IMR-90 (cell line): ENCODE results near the gene UBE2D4. TPM values are rescaled to one million over a fixed set of nuclear protein-coding genes. Genes with fewer than 3 reads are reported as not detected.

ENCODE experiments used
- ATAC-seq: fragments of 200-7000 bp; cut with Tn5 transposase; 2 replicates; pipeline ENCODE4 v1.9.1; 2020; ENCODE audit warnings: low read depth, mild to moderate bottlenecking, moderate library complexity
- BruUV-seq: library from RNA; stranded (reverse); fragments of 400-500 nt; replicated peaks from 2 replicates; lab custom pipeline; 2021; lab: Mats Ljungman, UMichigan
- CTCF ChIA-PET: fragments of 300-600 bp; formaldehyde crosslinking; extraction: SDS; loops from one replicate; lab custom pipeline; 2021; ENCODE audit warnings: antibody characterized with exemption; lab: Yijun Ruan, JAX
- POLR2A ChIA-PET: fragments of 300-600 bp; sonication (Branson Sonifier 250); formaldehyde crosslinking; loops from one replicate; lab custom pipeline; 2022; ENCODE audit warnings: antibody characterized with exemption; ENCODE audit not compliant: unreplicated experiment; lab: Charles Lee
- DNase-seq: peaks from one replicate; pipeline ENCODE4 v3.0.0; 2013
- H2AFZ ChIP-seq: replicated peaks from 2 replicates; pipeline ENCODE3; 2013; ENCODE audit warnings: low read length, mild to moderate bottlenecking; ENCODE audit not compliant: poor library complexity
- H2AK5ac ChIP-seq: 2 replicates; pipeline ENCODE4 v1.6.1; 2013; ENCODE audit warnings: low read depth, low read length, inconsistent platforms
- H2AK9ac ChIP-seq: replicated peaks from 2 replicates; pipeline ENCODE3; 2013; ENCODE audit warnings: mild to moderate bottlenecking, low read depth, low read length, moderate library complexity; ENCODE audit not compliant: poor library complexity
- H2BK120ac ChIP-seq: 2 replicates; pipeline ENCODE4 v1.6.1; 2013; ENCODE audit warnings: low read depth, low read length, inconsistent platforms
- H2BK15ac ChIP-seq: 3 replicates; pipeline ENCODE4 v1.6.1; 2013; ENCODE audit warnings: low read depth, low read length, inconsistent platforms
- H2BK20ac ChIP-seq: 2 replicates; pipeline ENCODE4 v1.6.1; 2013; ENCODE audit warnings: low read depth, mild to moderate bottlenecking, inconsistent platforms, low read length, moderate library complexity
- H2BK5ac ChIP-seq: 2 replicates; pipeline ENCODE4 v1.6.1; 2013; ENCODE audit warnings: mild to moderate bottlenecking, low read depth, low read length, inconsistent platforms; ENCODE audit not compliant: poor library complexity, severe bottlenecking
- H3K14ac ChIP-seq: replicated peaks from 2 replicates; pipeline ENCODE4 v1.6.1; 2013; ENCODE audit warnings: low read depth, low read length, inconsistent platforms
- H3K18ac ChIP-seq: 2 replicates; pipeline ENCODE4 v1.6.1; 2013; ENCODE audit warnings: low read depth, low read length, control low read depth
- H3K23ac ChIP-seq: 2 replicates; pipeline ENCODE4 v1.6.1; 2013; ENCODE audit warnings: low read depth, low read length, inconsistent platforms
- H3K27ac ChIP-seq: 2 replicates; pipeline ENCODE4 v1.5.1; 2013; ENCODE audit warnings: mild to moderate bottlenecking, control low read depth, low read length; ENCODE audit not compliant: insufficient read depth
- H3K27me3 ChIP-seq: 2 replicates; pipeline ENCODE4 v1.6.1; 2013; ENCODE audit warnings: low read length; ENCODE audit not compliant: control insufficient read depth, insufficient read depth
- H3K36me3 ChIP-seq: 2 replicates; pipeline ENCODE4 v1.6.1; 2013; ENCODE audit warnings: low read length, mixed read lengths; ENCODE audit not compliant: control insufficient read depth, insufficient read depth
- H3K4ac ChIP-seq: 2 replicates; pipeline ENCODE4 v1.6.1; 2013; ENCODE audit warnings: low read depth, low read length, inconsistent platforms
- H3K4me1 ChIP-seq: 2 replicates; pipeline ENCODE4 v1.6.1; 2013; ENCODE audit warnings: low read length, mixed read lengths; ENCODE audit not compliant: control insufficient read depth, insufficient read depth
- H3K4me2 ChIP-seq: 2 replicates; pipeline ENCODE4 v1.6.1; 2013; ENCODE audit warnings: low read depth, mild to moderate bottlenecking, control low read depth, low read length, moderate library complexity
- H3K4me3 ChIP-seq: 2 replicates; pipeline ENCODE4 v1.5.1; 2013; ENCODE audit warnings: low read depth, mild to moderate bottlenecking, control low read depth, low read length, moderate library complexity; ENCODE audit not compliant: insufficient read depth
- H3K56ac ChIP-seq: 2 replicates; pipeline ENCODE4 v1.6.1; 2013; ENCODE audit warnings: low read length, inconsistent platforms; ENCODE audit not compliant: insufficient read depth; ENCODE audit errors: extremely low read depth
- H3K79me1 ChIP-seq, 2 experiments: 2 replicates each; pipeline ENCODE4 v1.6.1; 2013; ENCODE audit warnings: low read length in 2 of 2, inconsistent platforms in 1 of 2, low read depth in 1 of 2
- H3K9ac ChIP-seq: 2 replicates; pipeline ENCODE4 v1.6.1; 2013; ENCODE audit warnings: low read depth, low read length, control low read depth
- H3K9me1 ChIP-seq: 2 replicates; pipeline ENCODE4 v1.6.1; 2013; ENCODE audit warnings: low read length, inconsistent platforms; ENCODE audit not compliant: insufficient read depth
- H3K9me3 ChIP-seq: 2 replicates; pipeline ENCODE4 v1.6.1; 2013; ENCODE audit warnings: low read length; ENCODE audit not compliant: control insufficient read depth, insufficient read depth
- H4K20me1 ChIP-seq: 2 replicates; pipeline ENCODE4 v1.6.1; 2013; ENCODE audit warnings: low read length, inconsistent platforms; ENCODE audit not compliant: insufficient read depth
- H4K5ac ChIP-seq: 2 replicates; pipeline ENCODE4 v1.6.1; 2013; ENCODE audit warnings: mild to moderate bottlenecking, low read depth, low read length, control low read depth
- H4K8ac ChIP-seq, 2 experiments: 2 replicates each; pipeline ENCODE4 v1.6.1; 2013; ENCODE audit warnings: low read depth in 2 of 2, low read length in 2 of 2, control low read depth in 1 of 2, inconsistent platforms in 1 of 2
- H4K91ac ChIP-seq: 2 replicates; pipeline ENCODE4 v1.6.1; 2013; ENCODE audit warnings: low read depth, low read length, inconsistent platforms; ENCODE audit not compliant: insufficient read depth
- CHD1 ChIP-seq: IDR thresholded peaks from 2 replicates; pipeline ENCODE4 v1.6.1; 2012; ENCODE audit warnings: low read depth, low read length, improper control_type of control experiment
- FOS ChIP-seq: fragments of 150-350 bp; IDR thresholded peaks from 2 replicates; pipeline ENCODE4 v1.6.1; 2016; ENCODE audit warnings: low read depth, low read length
- MAFK ChIP-seq: IDR thresholded peaks from 2 replicates; pipeline ENCODE4 v1.6.1; 2012; ENCODE audit warnings: low read depth, low read length, improper control_type of control experiment
- MXI1 ChIP-seq: IDR thresholded peaks from 2 replicates; pipeline ENCODE4 v1.6.1; 2012; ENCODE audit warnings: low read depth, mild to moderate bottlenecking, low read length, moderate library complexity, borderline replicate concordance
- NFE2L2 ChIP-seq: fragments of 150-350 bp; IDR thresholded peaks from 2 replicates; pipeline ENCODE4 v1.6.1; 2016; ENCODE audit warnings: low read depth, mild to moderate bottlenecking, low read length
- POLR2A ChIP-seq: IDR thresholded peaks from 2 replicates; pipeline ENCODE4 v1.6.1; 2012; ENCODE audit warnings: mild to moderate bottlenecking, low read depth, low read length
- RCOR1 ChIP-seq: IDR thresholded peaks from 2 replicates; pipeline ENCODE4 v1.6.1; 2012; ENCODE audit warnings: mild to moderate bottlenecking, low read length, improper control_type of control experiment; ENCODE audit not compliant: insufficient replicate concordance
- SMC3 ChIP-seq: fragments of 150-350 bp; IDR thresholded peaks from 2 replicates; pipeline ENCODE4 v1.6.1; 2016; ENCODE audit warnings: low read depth, mild to moderate bottlenecking, antibody characterized with exemption, low read length, moderate library complexity
- WGBS, 2 experiments: methylation state at CpG; one replicate each; pipeline versions ENCODE4 v1.1.5 to v1.1.7; 2013; ENCODE audit warnings: missing lambda C conversion rate in 2 of 2; ENCODE audit not compliant: insufficient read length in 1 of 2; ENCODE audit errors: extremely low coverage in 2 of 2; 5-methylcytosine and 5-hydroxymethylcytosine counted together
- dilution Hi-C: fragments of 300-500 bp; cut with HindIII; formaldehyde crosslinking; loops from one replicate; pipeline ENCODE4 v1.14.3; 2018; ENCODE audit warnings: low sequenced_read_pairs; ENCODE audit not compliant: unreplicated experiment
- in situ Hi-C: fragments of 300-500 bp; cut with MboI; formaldehyde crosslinking; loops from 3 replicates; pipeline ENCODE4 v1.14.3; 2019; ENCODE audit warnings: low sequenced_read_pairs, inconsistent platforms, mixed read lengths
- intact Hi-C: fragments of 100-400 bp; cut with micrococcal nuclease; formaldehyde crosslinking; loops from 2 replicates; pipeline ENCODE4 v1.10.0; 2022
- polyA plus RNA-seq, 3 experiments: library from polyadenylated mRNA; depleted of rRNA; stranded (reverse); fragments of >200 nt; gene quantifications; 2 replicates each; pipeline ENCODE4 v1.2.3, GENCODE V29; 2012; ENCODE audit warnings: low replicate concordance in 1 of 3
- total RNA-seq: library from RNA; depleted of rRNA; stranded (reverse); fragments of >200 nt; gene quantifications from 2 replicates; pipeline ENCODE4 v1.2.3, GENCODE V29; 2012
- TF ChIP-seq, protein P1 (sequence below): conservative IDR thresholded peaks from 2 replicates; pipeline ENCODE4 v1.5.1; 2012; ENCODE audit warnings: mild to moderate bottlenecking, low read depth, low read length, improper control_type of control experiment

The UBE2D4 gene
- total and polyA plus RNA-seq, 2 of the 4 experiments (the other 2 are of a cell fraction), result 9.7 to 10.5 TPM

DNA sequence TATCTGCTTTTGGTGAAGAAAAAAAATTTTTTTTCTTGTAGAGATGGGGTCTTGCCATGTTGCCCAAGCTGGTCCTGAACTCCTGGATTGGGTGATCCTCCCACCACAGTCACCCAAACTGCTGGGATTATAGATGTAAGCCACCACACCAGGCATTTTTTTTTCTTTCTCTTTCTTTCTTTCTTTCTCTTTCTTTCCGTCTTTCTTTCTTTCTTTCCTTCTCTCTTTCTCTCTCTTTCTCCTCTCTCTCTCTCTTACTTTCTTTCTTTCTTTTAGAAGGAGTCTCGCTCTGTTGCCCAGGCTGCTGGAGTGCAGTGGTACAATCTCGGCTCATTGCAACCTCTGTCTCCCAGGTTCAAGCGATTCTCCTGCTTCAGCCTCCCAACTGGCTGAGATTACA is 3.5 kb upstream of the UBE2D4 start:
- Histone ChIP-seq H3K14ac (no peak overlapping the region), H3K4me2 (no peak overlapping the region), H2BK20ac (no peak overlapping the region), H3K23ac (no peak overlapping the region), H3K79me1 (peaks cover 0 to 13% of the 10 kb centered on the region in 2 experiments; a peak in 2 of 4 replicates), H3K4me1 (no peaks in the 10 kb centered on the region), H2AFZ (no peak overlapping the region), H2AK5ac (no peak overlapping the region), H3K56ac (no peak overlapping the region), H3K9me1 (no peaks in the 10 kb centered on the region; the same call in 1 of the 2 replicates), H2BK5ac (no peak overlapping the region), H3K4me3 (no peak overlapping the region), H3K27me3 (no peaks in the 10 kb centered on the region), H2BK15ac (no peak overlapping the region), H2AK9ac (no peak overlapping the region), H4K91ac (no peak overlapping the region), H3K9me3 (no peaks in the 10 kb centered on the region), H4K20me1 (no peaks in the 10 kb centered on the region), H4K8ac (no peak overlapping the region), H3K4ac (no peak overlapping the region), H3K9ac (no peak overlapping the region), H2BK120ac (no peak overlapping the region), H3K27ac (no peak overlapping the region), H3K18ac (no peak overlapping the region), H3K36me3 (no peaks in the 10 kb centered on the region), H4K5ac (no peak overlapping the region)
- DNase-seq (no peak), ATAC-seq (no peak)
- in situ Hi-C loops, result no loop called here
- TF ChIP-seq MAFK (no peak), SMC3 (no peak), CHD1 (no peak), POLR2A (no peak), NFE2L2 (no peak), FOS (no peak), MXI1 (no peak), RCOR1 (no peak)
- TF ChIP-seq, protein P1, sequence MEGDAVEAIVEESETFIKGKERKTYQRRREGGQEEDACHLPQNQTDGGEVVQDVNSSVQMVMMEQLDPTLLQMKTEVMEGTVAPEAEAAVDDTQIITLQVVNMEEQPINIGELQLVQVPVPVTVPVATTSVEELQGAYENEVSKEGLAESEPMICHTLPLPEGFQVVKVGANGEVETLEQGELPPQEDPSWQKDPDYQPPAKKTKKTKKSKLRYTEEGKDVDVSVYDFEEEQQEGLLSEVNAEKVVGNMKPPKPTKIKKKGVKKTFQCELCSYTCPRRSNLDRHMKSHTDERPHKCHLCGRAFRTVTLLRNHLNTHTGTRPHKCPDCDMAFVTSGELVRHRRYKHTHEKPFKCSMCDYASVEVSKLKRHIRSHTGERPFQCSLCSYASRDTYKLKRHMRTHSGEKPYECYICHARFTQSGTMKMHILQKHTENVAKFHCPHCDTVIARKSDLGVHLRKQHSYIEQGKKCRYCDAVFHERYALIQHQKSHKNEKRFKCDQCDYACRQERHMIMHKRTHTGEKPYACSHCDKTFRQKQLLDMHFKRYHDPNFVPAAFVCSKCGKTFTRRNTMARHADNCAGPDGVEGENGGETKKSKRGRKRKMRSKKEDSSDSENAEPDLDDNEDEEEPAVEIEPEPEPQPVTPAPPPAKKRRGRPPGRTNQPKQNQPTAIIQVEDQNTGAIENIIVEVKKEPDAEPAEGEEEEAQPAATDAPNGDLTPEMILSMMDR, result no peak
- 100% methylated on average over 1 of the region's 4 CpGs; no CpG with 5 or more reads in 1 of the 2 experiments for WGBS, 2 experiments
- CTCF ChIA-PET, result no interaction called here
- intact Hi-C loops, result no loop called here
- no TSS peak for BruUV-seq
- dilution Hi-C loops, result no loop called here
- POLR2A ChIA-PET, result no interaction called here
